ENCODE results near the gene ANKRD10.

The ANKRD10 gene

DNA sequence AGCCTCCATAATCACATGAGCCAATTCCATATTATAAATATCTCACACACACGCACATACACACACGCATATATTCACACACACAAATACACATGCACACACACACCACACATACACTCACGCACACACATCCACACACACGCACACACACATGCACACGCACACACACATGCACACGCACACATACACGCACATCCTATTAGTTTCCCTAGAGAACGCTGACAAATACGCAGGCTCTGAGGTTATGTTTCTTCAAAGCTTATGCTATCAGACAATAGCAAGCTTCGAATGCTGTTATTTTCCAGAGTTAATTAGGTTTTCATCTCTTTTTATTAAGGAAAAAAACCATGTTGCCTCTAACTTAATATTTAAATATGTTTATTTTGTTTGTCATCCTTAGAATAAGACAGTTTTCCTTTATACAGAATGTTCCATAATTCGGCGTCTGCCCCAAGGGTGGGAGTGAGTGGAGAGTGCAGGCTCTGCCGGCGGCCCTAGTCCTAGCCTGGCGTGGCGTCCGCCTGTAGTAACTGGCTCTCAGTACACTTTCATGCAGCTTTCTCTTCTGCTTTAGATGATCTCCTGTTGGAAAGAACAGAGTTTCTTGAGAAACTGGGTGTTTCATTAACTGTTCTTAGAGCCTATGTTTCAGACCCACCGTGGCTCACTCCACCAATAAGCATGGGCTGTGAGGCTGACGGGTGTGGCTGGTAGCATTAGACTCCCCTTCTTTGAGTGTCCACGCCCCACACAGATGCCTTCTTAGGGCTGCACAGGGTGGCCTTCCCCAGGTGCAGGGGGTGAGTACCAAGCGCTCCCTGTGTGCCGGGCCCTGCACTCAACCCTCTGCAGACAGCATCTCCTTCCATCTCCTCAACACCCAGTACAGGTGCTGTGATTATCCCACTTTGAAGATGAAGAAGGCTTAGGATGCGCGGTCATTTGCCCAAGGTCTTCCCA lies 30.4 kb upstream of the ANKRD10 start:
- no peak for DNase-seq

- no peak for DNase-seq
Measured at GRCh38 chr13:110944121-110944967, 29.5 kb upstream of the ANKRD10 start.

GRCh38 chr13:110942248-110942981 lies 27.5 kb upstream of the ANKRD10 start:
- no peak for DNase-seq

DNA sequence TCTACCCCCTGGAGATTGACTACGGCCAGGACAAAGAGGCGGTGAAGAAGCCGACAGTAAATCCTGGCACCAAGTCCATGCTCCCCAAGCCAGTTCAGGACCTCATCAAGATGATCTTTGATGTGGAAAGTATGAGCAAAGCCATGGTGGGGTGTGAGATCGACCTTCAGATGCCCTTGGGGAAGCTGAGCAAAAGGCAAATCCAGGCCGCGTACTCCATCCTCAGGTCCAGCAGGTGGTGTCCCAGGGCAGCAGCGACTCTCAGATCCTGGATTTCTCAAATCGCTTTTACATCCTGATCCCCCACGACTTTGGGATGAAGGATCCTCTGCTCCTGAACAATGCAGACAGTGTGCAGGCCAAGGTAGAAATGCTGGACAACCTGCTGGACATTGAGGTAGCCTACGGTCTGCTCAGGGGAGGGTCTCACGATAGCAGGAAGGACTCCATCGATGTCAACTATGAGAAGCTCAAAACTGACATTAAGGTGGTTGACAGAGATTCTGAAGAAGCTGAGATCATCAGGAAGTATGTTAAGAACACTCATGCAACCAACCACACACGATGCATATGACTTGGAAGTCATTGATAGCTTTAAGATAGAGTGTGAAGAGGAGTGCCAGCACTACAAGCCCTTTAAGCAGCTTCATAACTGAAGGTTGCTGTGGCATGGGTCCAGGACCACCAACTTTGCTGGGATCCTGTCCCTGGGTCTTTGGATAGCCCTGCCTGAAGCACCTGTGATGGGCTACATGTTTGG lies 24.0 kb upstream of the ANKRD10 start:
- no peak for DNase-seq

- no peak for DNase-seq
Measured at GRCh38 chr13:110937511-110938285, 22.8 kb upstream of the ANKRD10 start.

GRCh38 chr13:110936519-110936918 lies 21.6 kb upstream of the ANKRD10 start:
- no peak for DNase-seq

GRCh38 chr13:110932588-110932987 lies 17.7 kb upstream of the ANKRD10 start:
- DNase-seq: no peak

GRCh38 chr13:110929104-110929777 lies 14.4 kb upstream of the ANKRD10 start:
- DNase-seq: no peak

- no peak for DNase-seq
Measured at GRCh38 chr13:110925023-110925612, 10.2 kb upstream of the ANKRD10 start.

DNA sequence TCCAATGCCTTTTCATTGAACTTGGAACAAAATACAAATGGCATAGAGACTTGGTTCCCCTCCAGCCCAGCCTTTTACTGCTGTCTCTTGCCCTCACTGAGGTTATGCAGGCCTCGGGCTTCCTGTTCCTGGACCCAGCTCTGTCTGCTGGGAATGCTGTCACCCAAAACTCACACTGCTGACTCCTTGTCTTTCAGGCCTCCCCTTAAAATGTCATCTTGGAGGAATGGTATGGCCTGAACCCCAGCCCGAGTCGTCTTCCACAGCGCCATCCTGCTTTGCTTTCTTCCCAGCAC lies 9.7 kb upstream of the ANKRD10 start:
- DNase-seq: no peak

DNA sequence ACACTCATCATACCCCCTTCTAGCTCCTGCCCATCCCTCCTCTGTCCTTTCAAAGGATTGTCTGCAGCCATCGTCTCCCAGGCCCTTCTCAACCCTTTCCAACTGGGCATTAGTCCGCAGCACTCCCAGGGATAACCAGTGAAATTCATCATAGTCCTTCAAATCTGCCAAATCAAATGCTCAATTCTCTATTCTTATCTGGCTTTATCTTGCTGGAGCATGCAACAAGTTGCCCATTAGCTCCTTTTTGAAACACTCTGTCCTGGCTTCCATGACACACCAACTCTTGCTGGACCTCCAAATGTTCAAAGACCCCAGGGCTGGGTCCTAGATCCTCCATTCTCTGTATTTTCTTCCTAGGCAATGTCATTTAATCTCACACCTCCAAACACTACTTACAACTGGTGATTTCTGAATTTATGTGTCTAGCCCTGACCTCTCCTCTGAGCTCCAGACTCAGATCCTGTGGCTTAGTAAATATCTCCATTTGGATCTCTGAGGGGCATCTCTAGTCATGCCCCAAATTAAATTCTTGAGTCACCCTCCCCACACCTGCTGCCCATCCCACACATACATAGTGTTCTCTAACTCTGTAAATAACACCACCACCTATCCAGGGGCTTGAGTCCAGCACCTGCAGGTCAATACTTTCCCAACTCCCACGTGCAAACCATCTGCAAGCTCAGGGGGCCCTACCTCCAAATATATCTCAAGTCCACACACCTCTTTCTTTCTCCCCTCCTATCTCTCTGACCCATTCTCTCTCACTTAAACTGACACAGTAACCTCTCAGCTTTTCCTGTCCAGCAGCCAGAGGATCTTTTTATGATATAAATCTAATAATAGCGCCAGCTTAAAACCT lies 9.1 kb upstream of the ANKRD10 start:
- no peak for DNase-seq

DNA sequence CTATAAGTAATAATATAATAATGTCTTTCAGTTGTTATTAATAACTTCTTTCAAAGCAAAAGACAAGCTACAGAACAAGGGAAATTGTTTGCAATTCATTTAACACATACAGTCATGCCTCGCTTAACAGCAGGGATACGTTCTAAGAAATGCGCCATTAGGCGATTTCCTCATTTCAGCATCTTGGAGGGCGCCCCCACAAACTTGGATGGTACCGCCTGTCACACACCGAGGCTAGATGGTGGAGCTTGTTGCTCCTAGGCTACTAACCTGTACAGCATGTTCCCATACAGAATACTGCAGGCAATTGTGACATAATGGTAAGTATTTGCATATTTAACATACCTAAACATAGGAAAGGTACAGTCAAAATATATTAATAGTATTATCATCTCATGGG lies 8.2 kb upstream of the ANKRD10 start:
- DNase-seq: no peak

DNA sequence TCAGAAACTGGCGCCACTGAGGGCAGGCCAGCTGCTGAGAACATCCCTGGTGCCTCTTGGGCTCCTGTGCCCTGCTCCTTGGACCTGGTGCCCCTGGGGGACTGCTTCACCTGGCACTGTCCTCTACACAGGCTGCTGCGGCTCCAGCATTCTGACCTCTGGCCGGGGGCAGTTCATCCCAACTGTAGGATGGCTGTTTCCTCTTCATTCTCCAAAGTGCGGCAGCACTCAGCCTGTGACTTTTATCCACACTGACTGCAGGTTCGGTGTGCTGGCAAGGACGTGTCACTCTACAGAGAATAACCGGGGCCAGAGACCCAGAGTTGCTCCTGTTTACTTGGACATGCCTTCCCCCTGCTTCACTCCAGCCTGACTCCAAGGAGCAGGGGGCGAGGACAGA lies 7.6 kb upstream of the ANKRD10 start:
- no peak for DNase-seq

DNA sequence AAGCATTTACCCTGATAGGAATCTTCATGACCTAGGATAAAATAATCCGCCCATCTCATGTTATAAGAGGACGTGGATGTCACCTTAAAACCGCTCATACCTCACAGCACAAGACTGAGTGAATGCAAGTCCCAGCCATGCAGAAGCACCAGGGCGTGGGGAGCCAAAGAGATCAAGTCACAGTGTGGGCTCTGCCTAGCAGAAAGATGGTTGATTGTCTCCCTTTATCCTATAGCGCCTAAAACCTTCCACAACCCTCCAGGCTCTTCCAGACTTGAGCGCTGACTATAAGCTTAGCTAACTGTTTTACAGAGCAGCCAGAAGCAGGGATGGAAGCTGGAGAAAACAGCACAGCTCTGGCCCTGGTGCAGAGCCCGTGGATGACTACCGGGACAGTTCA lies 6.8 kb upstream of the ANKRD10 start:
- DNase-seq: no peak

DNA sequence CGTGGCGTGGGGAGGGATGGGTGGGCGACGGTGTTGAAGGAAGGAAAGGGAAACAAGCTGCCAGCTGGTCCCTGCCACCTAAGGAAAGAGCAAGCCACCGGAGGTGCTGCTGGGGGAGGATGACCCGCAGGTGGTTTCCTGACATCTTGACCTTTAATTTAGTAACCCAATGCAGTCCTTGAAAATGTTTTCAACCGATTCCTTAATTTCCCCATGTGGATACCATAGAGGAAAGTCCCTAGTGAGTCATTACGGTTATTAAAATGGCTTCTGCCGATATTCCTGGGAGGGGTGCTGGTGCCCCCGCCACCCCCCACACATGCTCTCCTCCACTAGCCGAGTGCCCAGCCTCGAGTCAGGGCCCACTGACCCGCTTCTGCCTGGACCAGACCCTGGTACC lies 6.3 kb upstream of the ANKRD10 start:
- no peak for DNase-seq

GRCh38 chr13:110920038-110920437 lies 5.2 kb upstream of the ANKRD10 start:
- DNase-seq: no peak

GRCh38 chr13:110916301-110917142 lies 1.7 kb upstream of the ANKRD10 start:
- DNase-seq: no peak

GRCh38 chr13:110915874-110916206 lies 971 bp upstream of the ANKRD10 start:
- no peak for DNase-seq

All from CD4-positive, alpha-beta T cell treated with Interleukin-4 for 4 hours (primary cell).